ENCODE measurements around the gene LPP. TPM values are rescaled to one million over a fixed set of nuclear protein-coding genes. Genes with fewer than 3 reads are reported as not detected.

LPP gene
- total and polyA plus RNA-seq, 2 of the 4 experiments (the other 2 are of a cell fraction): 16.0 to 130 TPM

- H3K27me3 ChIP-seq (ENCODE audit: control insufficient read depth, insufficient read depth, low read length): no peaks in the 10 kb centered on the region
- no peaks in the 10 kb centered on the region for H3K36me3 ChIP-seq (ENCODE audit: control insufficient read depth, insufficient read depth, low read length)
- H2AK5ac ChIP-seq (ENCODE audit: low read depth, low read length): no peak overlapping the region
- dilution Hi-C loops (cut with HindIII; ENCODE audit: low sequenced_read_pairs, unreplicated experiment) (no loop called here), intact Hi-C loops (cut with micrococcal nuclease) (no loop called here), in situ Hi-C loops (cut with MboI; ENCODE audit: low sequenced_read_pairs) (no loop called here)
- no peak overlapping the region for H3K4ac ChIP-seq (ENCODE audit: low read depth, low read length)
- peaks cover 12% of the 10 kb centered on the region for H3K9me1 ChIP-seq (ENCODE audit: insufficient read depth, low read length)
- no peak overlapping the region for H3K18ac ChIP-seq (ENCODE audit: low read depth, low read length)
- no peak overlapping the region for H2BK15ac ChIP-seq (ENCODE audit: low read depth, low read length)
- H3K9ac ChIP-seq (ENCODE audit: low read depth, low read length): no peak overlapping the region
- peaks cover 14% of the 10 kb centered on the region; the same call in 1 of the 2 replicates for H4K20me1 ChIP-seq (ENCODE audit: insufficient read depth, low read length)
- TF ChIP-seq FOS (IDR thresholded peaks at IDR 0.05; ENCODE audit: low read depth, low read length): no peak
- no peak for TF ChIP-seq NFE2L2 (IDR thresholded peaks at IDR 0.05; ENCODE audit: low read depth, low read length)
- no peak for TF ChIP-seq RAD21 (IDR thresholded peaks at IDR 0.05; ENCODE audit: low read length)
- TF ChIP-seq RFX5 (IDR thresholded peaks at IDR 0.05; ENCODE audit: low read depth, low read length): no peak
- TF ChIP-seq SMC3 (IDR thresholded peaks at IDR 0.05; ENCODE audit: low read depth, low read length): no peak
- TF ChIP-seq, protein P1, sequence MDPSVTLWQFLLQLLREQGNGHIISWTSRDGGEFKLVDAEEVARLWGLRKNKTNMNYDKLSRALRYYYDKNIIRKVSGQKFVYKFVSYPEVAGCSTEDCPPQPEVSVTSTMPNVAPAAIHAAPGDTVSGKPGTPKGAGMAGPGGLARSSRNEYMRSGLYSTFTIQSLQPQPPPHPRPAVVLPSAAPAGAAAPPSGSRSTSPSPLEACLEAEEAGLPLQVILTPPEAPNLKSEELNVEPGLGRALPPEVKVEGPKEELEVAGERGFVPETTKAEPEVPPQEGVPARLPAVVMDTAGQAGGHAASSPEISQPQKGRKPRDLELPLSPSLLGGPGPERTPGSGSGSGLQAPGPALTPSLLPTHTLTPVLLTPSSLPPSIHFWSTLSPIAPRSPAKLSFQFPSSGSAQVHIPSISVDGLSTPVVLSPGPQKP (IDR thresholded peaks at IDR 0.05; ENCODE audit: borderline replicate concordance, low read depth, low read length): no peak
- TF ChIP-seq, protein P2, sequence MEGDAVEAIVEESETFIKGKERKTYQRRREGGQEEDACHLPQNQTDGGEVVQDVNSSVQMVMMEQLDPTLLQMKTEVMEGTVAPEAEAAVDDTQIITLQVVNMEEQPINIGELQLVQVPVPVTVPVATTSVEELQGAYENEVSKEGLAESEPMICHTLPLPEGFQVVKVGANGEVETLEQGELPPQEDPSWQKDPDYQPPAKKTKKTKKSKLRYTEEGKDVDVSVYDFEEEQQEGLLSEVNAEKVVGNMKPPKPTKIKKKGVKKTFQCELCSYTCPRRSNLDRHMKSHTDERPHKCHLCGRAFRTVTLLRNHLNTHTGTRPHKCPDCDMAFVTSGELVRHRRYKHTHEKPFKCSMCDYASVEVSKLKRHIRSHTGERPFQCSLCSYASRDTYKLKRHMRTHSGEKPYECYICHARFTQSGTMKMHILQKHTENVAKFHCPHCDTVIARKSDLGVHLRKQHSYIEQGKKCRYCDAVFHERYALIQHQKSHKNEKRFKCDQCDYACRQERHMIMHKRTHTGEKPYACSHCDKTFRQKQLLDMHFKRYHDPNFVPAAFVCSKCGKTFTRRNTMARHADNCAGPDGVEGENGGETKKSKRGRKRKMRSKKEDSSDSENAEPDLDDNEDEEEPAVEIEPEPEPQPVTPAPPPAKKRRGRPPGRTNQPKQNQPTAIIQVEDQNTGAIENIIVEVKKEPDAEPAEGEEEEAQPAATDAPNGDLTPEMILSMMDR (conservative IDR thresholded peaks at IDR 0.05; ENCODE audit: low read depth, low read length): no peak
- TF ChIP-seq MAZ (IDR thresholded peaks at IDR 0.05; ENCODE audit: borderline replicate concordance, low read depth, low read length): no peak
- no peak for TF ChIP-seq CEBPB (IDR thresholded peaks at IDR 0.05; ENCODE audit: low read depth, low read length)
- TF ChIP-seq RCOR1 (IDR thresholded peaks at IDR 0.05; ENCODE audit: insufficient replicate concordance, low read length): no peak
- TF ChIP-seq USF2 (IDR thresholded peaks at IDR 0.05; ENCODE audit: low read depth, low read length): no peak
- TF ChIP-seq MAFK (IDR thresholded peaks at IDR 0.05; ENCODE audit: low read depth, low read length): no peak
- TF ChIP-seq POLR2A (IDR thresholded peaks at IDR 0.05; ENCODE audit: low read depth, low read length): no peak
- TF ChIP-seq BHLHE40 (IDR thresholded peaks at IDR 0.05; ENCODE audit: low read depth, low read length): no peak
- TF ChIP-seq CHD1 (IDR thresholded peaks at IDR 0.05; ENCODE audit: low read depth, low read length): no peak
- TF ChIP-seq MXI1 (IDR thresholded peaks at IDR 0.05; ENCODE audit: borderline replicate concordance, low read depth, low read length): no peak
- CTCF ChIA-PET: interaction anchor here (0.9 to 1.3 kb wide), 3 partner anchors 15 to 920 kb away, joined by 3 to 4 read pairs (median 4); no protein-coding TSS in a partner anchor
- H3K79me1 ChIP-seq (ENCODE audit: low read depth in 1 of 2, low read length in 2 of 2): peaks cover 47 to 72% of the 10 kb centered on the region in 2 experiments
- H2AK9ac ChIP-seq (replicated peaks; ENCODE audit: low read depth, low read length, poor library complexity): no peak overlapping the region
- no peak overlapping the region for H4K91ac ChIP-seq (ENCODE audit: insufficient read depth, low read depth, low read length)
- no peaks in the 10 kb centered on the region for H3K9me3 ChIP-seq (ENCODE audit: control insufficient read depth, insufficient read depth, low read length)
- no peak overlapping the region for H3K27ac ChIP-seq (ENCODE audit: insufficient read depth, low read length)
- H3K14ac ChIP-seq (replicated peaks; ENCODE audit: low read depth, low read length): no peak overlapping the region
- 100% methylated on average over 2 of the region's 5 CpGs; no CpG with 5 or more reads in 1 of the 2 experiments for WGBS, 2 experiments (ENCODE audit: extremely low coverage in 2 of 2, insufficient read length in 1 of 2)
- H3K4me3 ChIP-seq (ENCODE audit: insufficient read depth, low read depth, low read length): no peak overlapping the region
- POLR2A ChIA-PET (ENCODE audit: unreplicated experiment): no interaction called here
- no peak overlapping the region for H4K8ac ChIP-seq (ENCODE audit: low read depth in 2 of 2, low read length in 2 of 2)
- ATAC-seq (ENCODE audit: low read depth): no peak
- no peak overlapping the region for H2AFZ ChIP-seq (replicated peaks; ENCODE audit: low read length, poor library complexity)
- BruUV-seq (replicated peaks): no TSS peak
- H2BK20ac ChIP-seq (ENCODE audit: low read depth, low read length): no peak overlapping the region
- no peak overlapping the region for H3K23ac ChIP-seq (ENCODE audit: low read depth, low read length)
- 0 out of 2 replicates have a peak, but pooled peaks cover 1% of the 10 kb centered on the region for H3K4me1 ChIP-seq (ENCODE audit: control insufficient read depth, insufficient read depth, low read length)
- no peak overlapping the region for H2BK120ac ChIP-seq (ENCODE audit: low read depth, low read length)
- no peak overlapping the region for H3K56ac ChIP-seq (ENCODE audit: extremely low read depth, insufficient read depth, low read length)
- H2BK5ac ChIP-seq (ENCODE audit: low read depth, low read length, poor library complexity, severe bottlenecking): no peak overlapping the region
- H3K4me2 ChIP-seq (ENCODE audit: low read depth, low read length): no peak overlapping the region
- no peak for DNase-seq
- no peak overlapping the region for H4K5ac ChIP-seq (ENCODE audit: low read depth, low read length)
Observed at GRCh38 chr3:188659449-188660090, 505.6 kb downstream of the LPP start.
